Loucy (cell line): ENCODE results near the gene TSFM.

Experiments used
- EZH2phosphoT487 ChIP-seq: fragments of 200-600 bp; IDR thresholded peaks from 2 replicates; pipeline ENCODE4 v1.6.1; 2018; ENCODE audit warnings: antibody characterized with exemption, mild to moderate bottlenecking, moderate library complexity, borderline replicate concordance
- TF ChIP-seq, protein P1 (sequence below): fragments of 200-600 bp; sonication (generic); conservative IDR thresholded peaks from 2 replicates; pipeline ENCODE4 v1.5.1; 2014; ENCODE audit warnings: mild to moderate bottlenecking, antibody characterized with exemption, low read length

DNA sequence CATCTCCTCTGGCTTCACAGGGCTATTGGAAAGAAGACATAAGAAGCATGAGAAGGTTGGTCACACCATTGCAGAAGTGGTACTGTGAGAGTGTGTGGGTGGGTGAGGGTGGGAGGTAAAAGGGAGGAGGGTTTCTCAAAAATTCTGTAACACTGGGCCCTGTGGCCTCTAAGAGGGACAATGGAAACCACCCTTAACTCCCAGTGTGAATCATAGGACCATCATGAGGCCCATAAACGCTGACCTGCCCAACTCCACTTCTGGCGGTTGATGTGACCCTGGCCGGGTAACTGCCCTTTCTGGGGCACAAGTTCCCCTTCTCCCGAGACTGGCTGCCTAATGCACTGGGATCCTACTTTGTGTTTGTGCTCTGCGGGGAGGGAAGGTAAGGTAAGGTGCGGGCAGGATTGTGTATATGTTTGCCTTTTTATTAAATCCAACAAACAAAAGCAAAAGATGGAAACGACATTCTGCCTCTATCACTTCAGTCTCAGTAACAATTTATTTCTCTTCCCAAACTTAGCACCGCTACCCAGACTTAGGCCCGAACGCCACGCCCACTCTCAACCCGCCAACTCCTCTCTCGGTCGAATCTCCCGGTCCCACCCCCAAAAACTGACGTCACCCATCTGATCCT lies 11.2 kb upstream of the TSFM start:
- TF ChIP-seq, protein P1, sequence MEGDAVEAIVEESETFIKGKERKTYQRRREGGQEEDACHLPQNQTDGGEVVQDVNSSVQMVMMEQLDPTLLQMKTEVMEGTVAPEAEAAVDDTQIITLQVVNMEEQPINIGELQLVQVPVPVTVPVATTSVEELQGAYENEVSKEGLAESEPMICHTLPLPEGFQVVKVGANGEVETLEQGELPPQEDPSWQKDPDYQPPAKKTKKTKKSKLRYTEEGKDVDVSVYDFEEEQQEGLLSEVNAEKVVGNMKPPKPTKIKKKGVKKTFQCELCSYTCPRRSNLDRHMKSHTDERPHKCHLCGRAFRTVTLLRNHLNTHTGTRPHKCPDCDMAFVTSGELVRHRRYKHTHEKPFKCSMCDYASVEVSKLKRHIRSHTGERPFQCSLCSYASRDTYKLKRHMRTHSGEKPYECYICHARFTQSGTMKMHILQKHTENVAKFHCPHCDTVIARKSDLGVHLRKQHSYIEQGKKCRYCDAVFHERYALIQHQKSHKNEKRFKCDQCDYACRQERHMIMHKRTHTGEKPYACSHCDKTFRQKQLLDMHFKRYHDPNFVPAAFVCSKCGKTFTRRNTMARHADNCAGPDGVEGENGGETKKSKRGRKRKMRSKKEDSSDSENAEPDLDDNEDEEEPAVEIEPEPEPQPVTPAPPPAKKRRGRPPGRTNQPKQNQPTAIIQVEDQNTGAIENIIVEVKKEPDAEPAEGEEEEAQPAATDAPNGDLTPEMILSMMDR: no peak
- no peak for TF ChIP-seq EZH2phosphoT487
